NT2/D1 (cell line): Measurements from ENCODE around the gene BCAT1.

Source experiments
- SUZ12 ChIP-seq: IDR thresholded peaks from 2 replicates; pipeline ENCODE4 v1.6.1; 2011; ENCODE audit not compliant: insufficient read length, insufficient read depth; ENCODE audit errors: extremely low read depth
- YY1 ChIP-seq: IDR thresholded peaks from 2 replicates; pipeline ENCODE4 v1.6.1; 2011; ENCODE audit not compliant: insufficient read length, insufficient read depth
- ZNF274 ChIP-seq: IDR thresholded peaks from 2 replicates; pipeline ENCODE4 v1.6.1; 2011; ENCODE audit warnings: mild to moderate bottlenecking, low read depth, low read length

- TF ChIP-seq YY1 (no peak), ZNF274 (no peak), SUZ12 (no peak)
Observed at GRCh38 chr12:24890048-24890803, 58.7 kb downstream of the BCAT1 start.
